H9 (cell line): Measurements from ENCODE around the gene SOX4. TPM values are rescaled to one million over a fixed set of nuclear protein-coding genes. Genes with fewer than 3 reads are reported as not detected.

Experiments
- DNase-seq: peaks from one replicate; pipeline ENCODE4 v3.0.0-alpha.2; 2017
- H2AFZ ChIP-seq: one replicate; pipeline ENCODE4 v1.6.1; 2013; ENCODE audit warnings: mild to moderate bottlenecking, low read length, control low read depth, moderate library complexity
- H2AK5ac ChIP-seq: 2 replicates; pipeline ENCODE4 v1.6.1; 2013; ENCODE audit warnings: low read length, control low read depth, mixed read lengths; ENCODE audit not compliant: insufficient read length
- H2BK120ac ChIP-seq: one replicate; pipeline ENCODE4 v1.6.1; 2013; ENCODE audit warnings: low read depth, mild to moderate bottlenecking, low read length, control low read depth, inconsistent platforms; ENCODE audit not compliant: poor library complexity, severe bottlenecking
- H2BK12ac ChIP-seq: 2 replicates; pipeline ENCODE4 v1.6.1; 2013; ENCODE audit warnings: low read length, control low read depth, mixed read lengths, low read depth; ENCODE audit not compliant: insufficient read length
- H2BK15ac ChIP-seq: 2 replicates; pipeline ENCODE4 v1.6.1; 2013; ENCODE audit warnings: low read depth, low read length, control low read depth
- H2BK20ac ChIP-seq: one replicate; pipeline ENCODE4 v1.6.1; 2013; ENCODE audit warnings: low read depth, mild to moderate bottlenecking, low read length, control low read depth, inconsistent platforms; ENCODE audit not compliant: poor library complexity, severe bottlenecking
- H2BK5ac ChIP-seq: 2 replicates; pipeline ENCODE4 v1.6.1; 2013; ENCODE audit warnings: low read length, control low read depth, mixed read lengths; ENCODE audit not compliant: insufficient read length
- H3K14ac ChIP-seq: 2 replicates; pipeline ENCODE4 v1.6.1; 2013; ENCODE audit warnings: low read length, control low read depth; ENCODE audit not compliant: insufficient read depth
- H3K18ac ChIP-seq: 2 replicates; pipeline ENCODE4 v1.6.1; 2013; ENCODE audit warnings: low read depth, mild to moderate bottlenecking, mixed read lengths, low read length, control low read depth; ENCODE audit not compliant: insufficient read length
- H3K23ac ChIP-seq: 2 replicates; pipeline ENCODE4 v1.6.1; 2013; ENCODE audit warnings: low read length, control low read depth, mixed read lengths, low read depth; ENCODE audit not compliant: insufficient read length
- H3K23me2 ChIP-seq: 2 replicates; pipeline ENCODE4 v1.6.1; 2013; ENCODE audit warnings: low read depth, mild to moderate bottlenecking, mixed read lengths, low read length, control low read depth; ENCODE audit not compliant: insufficient read length, poor library complexity, severe bottlenecking
- H3K27ac ChIP-seq: 2 replicates; pipeline ENCODE4 v1.5.1; 2013; ENCODE audit warnings: low read length, control low read depth, mixed read lengths, low read depth; ENCODE audit not compliant: insufficient read length
- H3K27me3 ChIP-seq: 2 replicates; pipeline ENCODE4 v1.6.1; 2013; ENCODE audit warnings: low read length, control low read depth, inconsistent platforms; ENCODE audit not compliant: insufficient read depth
- H3K4ac ChIP-seq: 2 replicates; pipeline ENCODE4 v1.6.1; 2013; ENCODE audit warnings: low read depth, mild to moderate bottlenecking, control low read depth, inconsistent platforms, low read length, moderate library complexity
- H3K4me1 ChIP-seq: 2 replicates; pipeline ENCODE4 v1.6.1; 2013; ENCODE audit warnings: low read length, control low read depth, inconsistent platforms; ENCODE audit not compliant: insufficient read depth
- H3K4me2 ChIP-seq: 2 replicates; pipeline ENCODE4 v1.6.1; 2013; ENCODE audit warnings: low read length, control low read depth, mixed read lengths; ENCODE audit not compliant: insufficient read length, insufficient read depth
- H3K56ac ChIP-seq: 2 replicates; pipeline ENCODE4 v1.6.1; 2013; ENCODE audit warnings: low read depth, mild to moderate bottlenecking, mixed read lengths, low read length, control low read depth; ENCODE audit not compliant: insufficient read length
- H3K79me1 ChIP-seq: 2 replicates; pipeline ENCODE4 v1.6.1; 2013; ENCODE audit warnings: low read depth, mild to moderate bottlenecking, moderate library complexity, low read length, control low read depth, inconsistent platforms; ENCODE audit not compliant: insufficient read depth, poor library complexity, severe bottlenecking
- H3K79me2 ChIP-seq: 2 replicates; pipeline ENCODE4 v1.6.1; 2013; ENCODE audit warnings: low read length, control low read depth, inconsistent platforms; ENCODE audit not compliant: insufficient read depth
- H3K9ac ChIP-seq: 2 replicates; pipeline ENCODE4 v1.6.1; 2013; ENCODE audit warnings: low read length, control low read depth, mixed read lengths; ENCODE audit not compliant: insufficient read length; ENCODE audit errors: extremely low read depth
- H3K9me3 ChIP-seq: one replicate; pipeline ENCODE4 v1.6.1; 2013; ENCODE audit warnings: low read depth, low read length, inconsistent platforms; ENCODE audit not compliant: control insufficient read depth
- H3T11ph ChIP-seq: one replicate; pipeline ENCODE4 v1.6.1; 2013; ENCODE audit warnings: mild to moderate bottlenecking, low read length, control low read depth, inconsistent platforms
- H4K20me1 ChIP-seq: one replicate; pipeline ENCODE4 v1.6.1; 2013; ENCODE audit not compliant: control insufficient read depth, insufficient read length, insufficient read depth
- H4K5ac ChIP-seq: 2 replicates; pipeline ENCODE4 v1.6.1; 2013; ENCODE audit warnings: low read depth, mild to moderate bottlenecking, mixed read lengths, low read length, control low read depth; ENCODE audit not compliant: insufficient read length
- H4K8ac ChIP-seq: replicated peaks from 2 replicates; pipeline ENCODE4 v1.6.1; 2013; ENCODE audit warnings: low read length, control low read depth, mixed read lengths, low read depth; ENCODE audit not compliant: insufficient read length
- H4K91ac ChIP-seq: 2 replicates; pipeline ENCODE4 v1.6.1; 2013; ENCODE audit warnings: low read depth, mild to moderate bottlenecking, moderate library complexity, mixed read lengths, low read length, control low read depth; ENCODE audit not compliant: insufficient read length
- H3K27ac Mint-ChIP-seq, 3 experiments: 2 replicates in 2 of 3; 3 replicates in 1 of 3; pipeline ENCODE4 v1.8.0; 2020 to 2021; ENCODE audit warnings: mixed read lengths in 3 of 3, mild to moderate bottlenecking in 1 of 3, moderate library complexity in 1 of 3
- H3K27me3 Mint-ChIP-seq: 2 replicates; pipeline ENCODE4 v1.8.0; 2021; ENCODE audit warnings: low read depth, mild to moderate bottlenecking, moderate library complexity, mixed read lengths
- H3K36me3 Mint-ChIP-seq, 3 experiments: 2 replicates in 2 of 3; 3 replicates in 1 of 3; pipeline ENCODE4 v1.8.0; 2020 to 2021; ENCODE audit warnings: low read depth in 3 of 3, mixed read lengths in 3 of 3; ENCODE audit not compliant: insufficient read depth in 1 of 3
- H3K4me1 Mint-ChIP-seq, 2 experiments: 2 replicates each; pipeline ENCODE4 v1.8.0; 2020; ENCODE audit warnings: mixed read lengths in 2 of 2
- H3K4me3 Mint-ChIP-seq, 2 experiments: 2 replicates in 1 of 2; 3 replicates in 1 of 2; pipeline ENCODE4 v1.8.0; 2020 to 2021; ENCODE audit warnings: mild to moderate bottlenecking in 2 of 2, mixed read lengths in 2 of 2, moderate library complexity in 1 of 2
- H3K9me3 Mint-ChIP-seq, 2 experiments: 2 replicates in 1 of 2; 3 replicates in 1 of 2; pipeline ENCODE4 v1.8.0; 2020; ENCODE audit warnings: mild to moderate bottlenecking in 2 of 2, mixed read lengths in 2 of 2, moderate library complexity in 1 of 2
- WGBS: extraction: QIAGEN DNeasy Blood & Tissue Kit; methylation state at CpG from one replicate; pipeline ENCODE4 v1.1.7; 2013; ENCODE audit warnings: missing lambda C conversion rate, low lambda C conversion rate, mixed read lengths; ENCODE audit not compliant: insufficient read length; ENCODE audit errors: extremely low coverage; 5-methylcytosine and 5-hydroxymethylcytosine counted together
- total RNA-seq: library from RNA; stranded (reverse); gene quantifications from 2 replicates; pipeline ENCODE4 v1.2.1, GENCODE V29; 2021
- TF ChIP-seq, protein P1 (sequence below): fragments of 200-600 bp; sonication (generic); conservative IDR thresholded peaks from 3 replicates; pipeline ENCODE4 v1.8.0; 2021; ENCODE audit warnings: antibody characterized with exemption, mild to moderate bottlenecking

Gene SOX4
- total RNA-seq, 1 experiment from 2014 or later = 108 TPM

DNA sequence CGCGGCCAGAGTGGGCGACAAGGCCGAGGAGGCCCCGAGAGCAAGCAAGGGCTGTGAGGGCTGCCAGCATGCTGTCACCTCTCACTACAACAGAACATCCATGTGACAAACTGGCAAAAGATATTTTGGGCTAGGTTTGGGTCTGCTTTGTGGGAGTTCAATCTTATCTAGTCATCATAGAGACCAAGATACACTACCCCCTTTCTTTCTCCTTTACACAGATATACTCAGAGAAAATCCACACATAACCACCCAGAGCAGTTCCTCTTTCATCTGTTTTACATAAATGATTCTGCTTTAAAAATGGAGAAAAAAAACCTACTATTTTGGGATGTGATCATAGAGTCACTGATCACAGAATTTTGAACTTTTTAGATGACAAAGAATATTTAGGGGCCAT lies 16.8 kb downstream of the SOX4 start:
- no peak for DNase-seq
- H4K5ac ChIP-seq = no peak overlapping the region
- no peak overlapping the region for H4K8ac ChIP-seq
- H3K14ac ChIP-seq = no peak overlapping the region
- no peak overlapping the region for H3T11ph ChIP-seq
- no peaks in the 10 kb centered on the region for H3K23me2 ChIP-seq
- TF ChIP-seq, protein P1, sequence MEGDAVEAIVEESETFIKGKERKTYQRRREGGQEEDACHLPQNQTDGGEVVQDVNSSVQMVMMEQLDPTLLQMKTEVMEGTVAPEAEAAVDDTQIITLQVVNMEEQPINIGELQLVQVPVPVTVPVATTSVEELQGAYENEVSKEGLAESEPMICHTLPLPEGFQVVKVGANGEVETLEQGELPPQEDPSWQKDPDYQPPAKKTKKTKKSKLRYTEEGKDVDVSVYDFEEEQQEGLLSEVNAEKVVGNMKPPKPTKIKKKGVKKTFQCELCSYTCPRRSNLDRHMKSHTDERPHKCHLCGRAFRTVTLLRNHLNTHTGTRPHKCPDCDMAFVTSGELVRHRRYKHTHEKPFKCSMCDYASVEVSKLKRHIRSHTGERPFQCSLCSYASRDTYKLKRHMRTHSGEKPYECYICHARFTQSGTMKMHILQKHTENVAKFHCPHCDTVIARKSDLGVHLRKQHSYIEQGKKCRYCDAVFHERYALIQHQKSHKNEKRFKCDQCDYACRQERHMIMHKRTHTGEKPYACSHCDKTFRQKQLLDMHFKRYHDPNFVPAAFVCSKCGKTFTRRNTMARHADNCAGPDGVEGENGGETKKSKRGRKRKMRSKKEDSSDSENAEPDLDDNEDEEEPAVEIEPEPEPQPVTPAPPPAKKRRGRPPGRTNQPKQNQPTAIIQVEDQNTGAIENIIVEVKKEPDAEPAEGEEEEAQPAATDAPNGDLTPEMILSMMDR = no peak
- Mint-ChIP-seq H3K4me1 (peaks cover 11 to 19% of the 10 kb centered on the region in 2 experiments), H3K27me3 (no peaks in the 10 kb centered on the region), H3K27ac (no peak overlapping the region), H3K4me3 (no peak overlapping the region), H3K36me3 (peaks cover 0 to 5% (median 0%) of the 10 kb centered on the region in 3 experiments; a peak in 3 of 7 replicates), H3K9me3 (0 out of 5 replicates have a peak, but pooled peaks cover 0 to 3% of the 10 kb centered on the region in 2 experiments)
- H3K18ac ChIP-seq = no peak overlapping the region
- H3K27me3 ChIP-seq = no peaks in the 10 kb centered on the region
- H2BK15ac ChIP-seq = no peak overlapping the region
- WGBS = no CpG with 5 or more reads among the region's 5 CpGs
- H3K9ac ChIP-seq = no peak overlapping the region
- no peak overlapping the region for H2BK20ac ChIP-seq
- no peak overlapping the region for H2AFZ ChIP-seq
- H2BK120ac ChIP-seq = no peak overlapping the region
- H4K91ac ChIP-seq = no peak overlapping the region
- H3K23ac ChIP-seq = no peak overlapping the region
- H2BK5ac ChIP-seq = no peak overlapping the region
- no peak overlapping the region for H3K56ac ChIP-seq
- no peak overlapping the region for H3K27ac ChIP-seq
- no peak overlapping the region for H3K4ac ChIP-seq
- no peak overlapping the region for H2BK12ac ChIP-seq
- H2AK5ac ChIP-seq = no peak overlapping the region
- no peaks in the 10 kb centered on the region for H3K79me1 ChIP-seq
- H3K9me3 ChIP-seq = no peaks in the 10 kb centered on the region
- peaks cover 2% of the 10 kb centered on the region; the same call in 1 of the 2 replicates for H3K4me1 ChIP-seq
- no peak overlapping the region for H3K4me2 ChIP-seq
- no peaks in the 10 kb centered on the region for H4K20me1 ChIP-seq
- H3K79me2 ChIP-seq = no peaks in the 10 kb centered on the region
